ENCODE data around the gene INHA. TPM values are rescaled to one million over a fixed set of nuclear protein-coding genes. Genes with fewer than 3 reads are reported as not detected.

INHA gene
- total RNA-seq, 4 donors from 2014 or later = 0.58 to 1.4 (median 0.84) TPM; not detected in 1

DNA sequence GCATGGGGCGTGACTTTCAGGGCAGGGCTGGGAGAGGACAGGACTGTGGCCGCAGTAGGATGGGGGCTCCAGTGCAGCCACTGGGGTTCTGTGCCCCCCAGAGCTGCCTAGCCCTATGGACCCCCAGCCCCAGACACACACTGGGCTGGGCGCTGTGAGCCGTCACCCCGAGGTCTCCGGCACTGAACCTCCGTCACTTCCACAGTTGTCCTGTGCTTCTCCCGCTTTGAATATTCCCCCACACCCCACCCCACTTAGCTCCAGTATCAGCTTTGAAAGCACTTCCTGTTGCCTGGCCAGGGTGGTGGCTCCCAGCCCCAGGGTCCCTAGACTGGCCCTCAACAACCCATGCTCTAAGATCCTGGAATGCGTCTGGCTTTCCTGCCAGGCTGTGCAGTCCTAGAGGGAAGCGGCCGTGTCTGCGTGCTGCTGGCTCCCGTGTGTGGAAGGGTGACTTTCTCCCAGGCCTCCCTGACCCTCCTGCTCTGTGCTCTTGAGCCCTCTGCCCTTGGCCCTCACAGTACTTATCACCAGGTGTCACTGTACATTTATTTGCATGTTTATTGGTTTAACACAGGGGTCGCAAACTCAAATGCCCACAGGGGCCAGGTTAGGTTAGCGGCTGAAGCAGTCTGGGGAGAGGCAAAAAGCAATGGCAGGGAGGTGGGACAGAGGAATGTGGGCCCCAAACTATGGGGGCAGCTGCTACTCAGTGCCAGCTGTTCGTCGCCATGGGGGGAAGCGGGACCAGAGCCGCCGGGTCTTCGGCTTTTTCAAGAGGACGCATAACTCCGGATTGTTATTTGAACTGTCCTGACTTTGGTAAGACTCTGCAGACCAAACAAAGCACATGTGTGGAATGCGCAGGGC lies 10.7 kb upstream of the INHA start:
- no peak overlapping the region for H3K4me3 ChIP-seq (ENCODE audit: low read depth, poor library complexity, severe bottlenecking)
- no peak for TF ChIP-seq POLR2A (IDR thresholded peaks at IDR 0.05)
- TF ChIP-seq, protein P1, sequence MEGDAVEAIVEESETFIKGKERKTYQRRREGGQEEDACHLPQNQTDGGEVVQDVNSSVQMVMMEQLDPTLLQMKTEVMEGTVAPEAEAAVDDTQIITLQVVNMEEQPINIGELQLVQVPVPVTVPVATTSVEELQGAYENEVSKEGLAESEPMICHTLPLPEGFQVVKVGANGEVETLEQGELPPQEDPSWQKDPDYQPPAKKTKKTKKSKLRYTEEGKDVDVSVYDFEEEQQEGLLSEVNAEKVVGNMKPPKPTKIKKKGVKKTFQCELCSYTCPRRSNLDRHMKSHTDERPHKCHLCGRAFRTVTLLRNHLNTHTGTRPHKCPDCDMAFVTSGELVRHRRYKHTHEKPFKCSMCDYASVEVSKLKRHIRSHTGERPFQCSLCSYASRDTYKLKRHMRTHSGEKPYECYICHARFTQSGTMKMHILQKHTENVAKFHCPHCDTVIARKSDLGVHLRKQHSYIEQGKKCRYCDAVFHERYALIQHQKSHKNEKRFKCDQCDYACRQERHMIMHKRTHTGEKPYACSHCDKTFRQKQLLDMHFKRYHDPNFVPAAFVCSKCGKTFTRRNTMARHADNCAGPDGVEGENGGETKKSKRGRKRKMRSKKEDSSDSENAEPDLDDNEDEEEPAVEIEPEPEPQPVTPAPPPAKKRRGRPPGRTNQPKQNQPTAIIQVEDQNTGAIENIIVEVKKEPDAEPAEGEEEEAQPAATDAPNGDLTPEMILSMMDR (IDR thresholded peaks at IDR 0.05) = no peak
- 79% methylated on average over 23 to 24 of the region's 24 CpGs for WGBS, 2 donors
- intact Hi-C loops (cut with DNase I; ENCODE audit: low total_unique reads) = no loop called here
- DNase-seq (ENCODE audit: low spot score in 2 of 2) = no peak

DNA sequence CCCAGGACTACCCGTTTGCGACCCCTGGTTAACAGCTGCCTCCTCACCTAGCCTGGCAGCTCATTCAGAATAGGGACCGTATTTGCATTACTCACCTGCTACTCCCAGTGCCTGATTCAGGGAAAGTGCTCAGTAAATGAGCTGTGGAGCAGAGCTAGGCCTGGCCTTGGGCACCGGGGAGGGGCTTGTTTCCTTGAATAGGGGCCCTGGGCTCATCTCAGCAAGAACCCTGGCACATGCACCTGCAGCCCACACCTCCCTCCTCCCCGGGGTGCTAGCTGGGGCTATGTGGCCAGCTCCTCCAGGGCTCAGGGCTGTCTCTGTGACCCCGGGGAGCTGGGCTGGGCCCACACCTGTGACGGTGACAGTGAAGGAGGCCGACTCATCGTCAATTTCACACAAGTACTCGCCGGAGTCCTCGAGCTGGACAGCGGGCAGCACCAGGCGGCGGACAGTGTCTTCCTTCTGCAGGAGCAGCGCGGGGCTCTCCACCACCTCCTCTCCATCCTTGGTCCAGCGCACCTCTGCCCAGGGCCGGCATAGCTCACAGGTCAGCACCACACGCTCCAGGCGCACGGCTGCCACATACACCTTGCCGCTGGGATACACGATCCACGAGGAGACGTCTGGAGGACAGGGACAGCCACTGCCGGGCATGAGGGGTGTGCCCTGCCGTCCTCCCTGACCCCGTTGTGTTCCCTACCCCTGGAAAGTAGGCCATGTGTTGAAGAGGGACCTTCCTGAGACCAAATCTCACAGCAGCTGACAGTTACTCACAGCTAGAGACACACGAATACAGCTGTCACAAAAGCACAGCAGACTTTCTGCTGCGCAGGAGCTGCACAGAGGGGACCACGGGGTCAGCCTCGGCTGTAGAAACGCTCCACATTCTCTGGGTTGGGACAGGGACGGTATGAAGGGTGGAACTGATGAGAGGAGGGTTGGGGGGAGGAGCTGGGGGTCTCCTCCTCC lies 9.8 kb upstream of the INHA start:
- H3K4me3 ChIP-seq (ENCODE audit: low read depth, poor library complexity, severe bottlenecking) = no peak overlapping the region
- TF ChIP-seq, protein P1 (IDR thresholded peaks at IDR 0.05) = no peak
- TF ChIP-seq POLR2A (IDR thresholded peaks at IDR 0.05) = no peak
- no peak for DNase-seq (ENCODE audit: low spot score in 2 of 2)
- intact Hi-C loops (cut with DNase I; ENCODE audit: low total_unique reads) = no loop called here
- 84 to 88% methylated on average over 34 to 35 of the region's 35 CpGs for WGBS, 2 donors

DNA sequence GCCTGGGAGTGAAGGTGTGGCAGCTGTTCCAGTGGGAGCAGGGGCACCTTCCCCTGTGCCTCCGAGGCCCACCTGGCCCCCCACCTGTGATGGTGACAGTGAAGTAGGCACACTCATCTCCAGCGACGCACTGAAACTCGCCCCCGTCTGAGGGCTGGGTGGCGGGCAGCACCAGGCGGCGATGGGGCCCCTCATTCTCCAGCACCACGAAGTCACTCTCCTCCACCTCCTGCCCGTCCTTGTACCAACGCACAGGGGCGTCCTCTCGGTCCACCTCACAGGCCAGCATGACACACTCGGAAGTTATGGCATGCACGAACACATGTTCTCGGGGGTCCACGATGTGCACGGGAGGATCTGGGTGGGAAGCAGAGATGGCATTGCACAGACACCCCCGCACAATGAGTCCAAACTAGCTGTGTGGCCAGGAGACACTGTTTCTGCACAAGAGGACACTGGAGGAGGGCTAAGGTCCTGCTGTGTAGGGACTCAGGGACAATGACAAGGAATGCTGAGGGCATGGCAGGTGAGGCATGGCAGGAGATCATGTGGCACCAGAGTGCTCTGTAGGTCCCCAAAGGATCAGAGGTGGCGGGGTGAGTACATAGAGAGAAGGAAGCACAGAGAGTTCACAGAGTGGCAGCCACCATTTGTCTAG lies 8.7 kb upstream of the INHA start:
- intact Hi-C loops (cut with DNase I; ENCODE audit: low total_unique reads) = no loop called here
- TF ChIP-seq, protein P1 (IDR thresholded peaks at IDR 0.05) = no peak
- TF ChIP-seq POLR2A (IDR thresholded peaks at IDR 0.05) = no peak
- DNase-seq (ENCODE audit: low spot score in 2 of 2) = no peak
- 91 to 93% methylated on average over 20 of the region's 20 CpGs for WGBS, 2 donors
- H3K4me3 ChIP-seq (ENCODE audit: low read depth, poor library complexity, severe bottlenecking) = no peak overlapping the region

DNA sequence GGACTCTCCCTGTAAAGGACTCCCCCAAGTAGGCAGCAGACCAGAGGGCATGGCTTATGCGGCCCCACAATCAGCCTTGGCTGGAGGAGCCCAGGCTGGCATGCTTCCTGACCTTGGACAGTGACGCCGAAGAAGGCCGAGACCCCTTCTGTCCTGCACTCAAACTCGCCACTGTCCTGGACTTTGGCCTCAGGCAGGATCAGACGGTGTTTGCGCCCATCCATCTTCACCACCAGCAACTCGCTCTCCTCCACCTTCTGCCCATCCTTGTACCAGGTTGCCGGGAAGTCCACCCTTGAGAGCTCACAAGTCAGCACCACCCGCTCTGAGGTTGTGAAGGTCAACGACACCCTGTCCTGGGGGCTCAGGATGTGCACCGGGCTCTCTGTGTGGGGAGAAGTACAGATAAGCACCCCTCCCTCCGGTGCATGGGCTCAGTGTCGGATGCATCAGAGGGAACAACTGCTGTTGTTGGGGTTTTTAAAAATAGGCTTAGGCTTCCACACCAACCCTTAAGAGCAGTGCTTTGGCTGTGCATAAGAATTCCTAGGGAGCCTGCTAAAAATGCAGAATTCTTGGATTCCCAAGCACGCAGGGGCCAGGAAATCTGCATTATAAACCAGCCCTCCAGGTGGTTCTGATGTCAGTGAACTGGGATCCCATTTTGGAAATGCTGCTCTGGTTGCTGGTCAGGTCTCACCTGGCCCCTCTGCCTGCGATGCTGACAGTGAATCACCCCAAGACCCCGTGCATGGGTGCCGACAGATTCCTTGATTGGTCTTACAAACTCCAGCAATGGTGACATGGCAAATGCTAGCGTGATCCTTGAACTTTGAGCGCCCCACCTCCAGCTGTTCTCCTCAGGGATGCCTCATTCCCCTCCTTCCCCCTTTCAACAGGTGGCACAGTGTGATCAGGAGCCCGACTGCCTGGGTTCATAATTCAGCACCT lies 6.7 kb upstream of the INHA start:
- 90 to 93% methylated on average over 21 of the region's 21 CpGs for WGBS, 2 donors

More for the DNA sequence above, 6.7 kb upstream of the INHA start:
- DNase-seq (ENCODE audit: low spot score in 2 of 2) = no peak
- intact Hi-C loops (cut with DNase I; ENCODE audit: low total_unique reads) = no loop called here
- no peak overlapping the region for H3K4me3 ChIP-seq (ENCODE audit: low read depth, poor library complexity, severe bottlenecking)
- TF ChIP-seq, protein P1 (IDR thresholded peaks at IDR 0.05) = no peak
- no peak for TF ChIP-seq POLR2A (IDR thresholded peaks at IDR 0.05)

Data from lower leg skin (tissue), 4 donors.